NB4 (cell line): ENCODE data around the gene PLCH1.

Experiments
- DNase-seq: peaks from one replicate; pipeline ENCODE4 v3.0.0; 2010; ENCODE audit warnings: low read depth
- H3K4me3 ChIP-seq: one replicate; pipeline ENCODE4 v1.5.1; 2011; ENCODE audit warnings: mild to moderate bottlenecking, low read depth, low read length, moderate library complexity
- MAX ChIP-seq: IDR thresholded peaks from 2 replicates; pipeline ENCODE4 v1.6.1; 2011; ENCODE audit warnings: low read depth, low read length
- MYC ChIP-seq: IDR thresholded peaks from 2 replicates; pipeline ENCODE4 v1.6.1; 2011; ENCODE audit warnings: low read depth, low read length
- POLR2A ChIP-seq: IDR thresholded peaks from 2 replicates; pipeline ENCODE4 v1.6.1; 2011; ENCODE audit warnings: mild to moderate bottlenecking; ENCODE audit not compliant: insufficient read length; ENCODE audit errors: extremely low read depth
- TF ChIP-seq, protein P1 (sequence below): IDR thresholded peaks from one replicate; pipeline ENCODE4 v1.5.1; 2012; ENCODE audit warnings: low read depth, low read length

PLCH1 gene

GRCh38 chr3:155442072-155442471, 302.8 kb downstream of the PLCH1 start:
- TF ChIP-seq POLR2A (no peak), MAX (no peak), MYC (no peak)
- TF ChIP-seq, protein P1, sequence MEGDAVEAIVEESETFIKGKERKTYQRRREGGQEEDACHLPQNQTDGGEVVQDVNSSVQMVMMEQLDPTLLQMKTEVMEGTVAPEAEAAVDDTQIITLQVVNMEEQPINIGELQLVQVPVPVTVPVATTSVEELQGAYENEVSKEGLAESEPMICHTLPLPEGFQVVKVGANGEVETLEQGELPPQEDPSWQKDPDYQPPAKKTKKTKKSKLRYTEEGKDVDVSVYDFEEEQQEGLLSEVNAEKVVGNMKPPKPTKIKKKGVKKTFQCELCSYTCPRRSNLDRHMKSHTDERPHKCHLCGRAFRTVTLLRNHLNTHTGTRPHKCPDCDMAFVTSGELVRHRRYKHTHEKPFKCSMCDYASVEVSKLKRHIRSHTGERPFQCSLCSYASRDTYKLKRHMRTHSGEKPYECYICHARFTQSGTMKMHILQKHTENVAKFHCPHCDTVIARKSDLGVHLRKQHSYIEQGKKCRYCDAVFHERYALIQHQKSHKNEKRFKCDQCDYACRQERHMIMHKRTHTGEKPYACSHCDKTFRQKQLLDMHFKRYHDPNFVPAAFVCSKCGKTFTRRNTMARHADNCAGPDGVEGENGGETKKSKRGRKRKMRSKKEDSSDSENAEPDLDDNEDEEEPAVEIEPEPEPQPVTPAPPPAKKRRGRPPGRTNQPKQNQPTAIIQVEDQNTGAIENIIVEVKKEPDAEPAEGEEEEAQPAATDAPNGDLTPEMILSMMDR: no peak
- DNase-seq: no peak
- H3K4me3 ChIP-seq: no peak overlapping the region

- TF ChIP-seq POLR2A (no peak), MYC (no peak), MAX (no peak)
- TF ChIP-seq, protein P1: no peak
Observed at GRCh38 chr3:155441506-155441905, 303.4 kb downstream of the PLCH1 start.

GRCh38 chr3:155441026-155441425, 303.8 kb downstream of the PLCH1 start:
- no peak for DNase-seq
- TF ChIP-seq MAX (no peak), POLR2A (no peak), MYC (no peak)
- TF ChIP-seq, protein P1: no peak
- no peak overlapping the region for H3K4me3 ChIP-seq

More at GRCh38 chr3:155441506-155441905, 303.4 kb downstream of the PLCH1 start:
- no peak overlapping the region for H3K4me3 ChIP-seq
- no peak for DNase-seq

DNA sequence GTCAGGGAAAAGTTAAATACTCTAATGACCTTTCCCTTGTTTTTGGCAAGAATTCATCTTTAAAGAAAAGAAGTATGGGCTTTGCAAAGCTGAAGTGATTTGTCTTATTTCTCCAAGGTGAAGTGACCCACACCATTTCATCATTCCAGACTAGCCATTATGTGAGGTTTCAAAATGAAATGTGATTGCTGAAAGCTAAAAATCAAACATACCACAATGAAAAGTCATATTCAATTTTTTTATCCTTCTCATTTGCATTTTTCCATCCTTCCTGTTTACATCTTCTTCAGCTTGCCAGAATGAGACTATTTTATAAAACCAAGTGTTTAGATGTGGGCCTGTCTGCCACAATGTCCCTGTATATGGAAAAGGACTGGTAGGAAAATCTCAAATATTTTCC, 309.1 kb downstream of the PLCH1 start:
- no peak for DNase-seq
- TF ChIP-seq POLR2A (no peak), MAX (no peak), MYC (no peak)
- TF ChIP-seq, protein P1: no peak

DNA sequence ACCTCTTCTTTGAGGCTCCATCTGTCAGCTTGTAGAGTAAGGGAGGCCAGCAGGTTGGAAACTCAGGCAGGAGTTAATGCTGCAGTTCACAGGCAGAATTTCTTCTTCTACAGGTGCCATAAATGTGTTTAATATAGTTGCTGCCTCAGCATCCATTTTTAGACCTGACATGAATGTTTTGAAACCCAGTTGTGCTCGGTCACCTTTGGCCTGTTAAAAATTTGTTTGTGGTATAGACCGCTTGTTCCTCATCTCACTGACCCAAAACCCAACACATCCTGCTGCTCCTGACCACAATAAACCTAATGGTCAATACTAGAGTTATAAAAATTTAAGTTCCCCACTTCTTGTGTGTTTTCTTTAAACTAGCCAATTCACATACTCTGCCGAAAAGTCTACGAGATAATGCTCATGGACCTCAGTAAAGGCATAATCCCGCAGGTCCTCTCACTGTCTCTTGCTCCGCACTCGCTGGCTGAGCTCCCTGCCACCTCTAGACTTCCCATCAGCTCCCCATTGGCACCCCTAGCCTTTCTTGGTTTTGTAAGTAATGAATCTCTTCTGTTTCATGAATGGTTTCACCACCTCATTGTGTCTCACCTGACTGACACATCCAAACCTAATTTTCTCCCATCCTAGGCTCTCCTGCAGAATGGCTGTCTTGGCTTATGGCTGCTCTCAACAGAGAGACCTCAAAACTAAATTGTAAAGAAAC, 312.9 kb downstream of the PLCH1 start:
- peak; percentile 4 for DNase-seq
- H3K4me3 ChIP-seq: no peak overlapping the region
- TF ChIP-seq POLR2A (no peak), MYC (no peak), MAX (no peak)
- TF ChIP-seq, protein P1: no peak

More for the DNA sequence above, 309.1 kb downstream of the PLCH1 start:
- no peak overlapping the region for H3K4me3 ChIP-seq
